ENCODE measurements around the gene DSP. TPM values are rescaled to one million over a fixed set of nuclear protein-coding genes. Genes with fewer than 3 reads are reported as not detected.
A peak's percentile ranks its signal among the peaks of the same experiment; 100 is the strongest.

Gene DSP
- total RNA-seq, 1 experiment from 2014 or later, result 227 TPM

DNA sequence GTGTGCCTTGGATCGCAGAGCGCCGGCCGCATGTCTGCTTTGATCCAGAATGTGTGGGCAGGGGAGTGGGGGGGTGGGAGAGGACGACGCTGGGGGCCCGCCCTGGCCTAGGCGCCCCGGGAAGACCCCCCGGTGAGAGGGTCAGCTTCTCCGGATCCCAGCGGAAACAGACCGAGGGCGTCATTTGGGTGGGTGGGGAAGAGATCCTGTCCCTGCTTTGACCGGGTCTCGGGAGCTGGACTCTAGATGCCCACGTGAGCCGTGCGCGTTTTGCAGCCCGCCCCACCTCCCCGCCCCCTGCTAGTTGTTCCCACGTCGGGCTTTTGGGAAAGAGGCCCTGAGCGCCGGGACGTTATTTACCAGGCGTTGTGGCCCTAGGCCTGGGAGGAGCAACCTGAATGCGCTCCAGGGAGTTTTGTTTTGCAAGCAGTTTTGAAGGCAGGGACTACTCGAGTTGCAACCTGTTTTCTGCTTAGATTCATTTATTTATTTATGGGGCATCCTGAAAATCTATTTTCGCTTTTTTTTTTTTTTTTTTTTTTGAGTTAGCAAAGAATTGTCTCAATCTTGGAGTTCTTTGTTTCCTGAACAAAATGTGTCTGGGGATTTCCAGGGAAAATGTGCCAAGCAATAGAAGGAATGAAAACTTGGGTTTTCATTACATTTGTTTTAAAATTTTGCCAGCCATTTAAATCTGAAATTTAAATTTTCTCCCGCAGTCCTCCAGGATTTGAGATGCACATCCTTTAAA lies 1.6 kb downstream of the DSP start:
- intact Hi-C loops (cut with micrococcal nuclease), result loop anchor here (1.0 to 5.0 kb wide), 6 partner anchors 18 to 231 kb away; partner anchors contain the start of gene SSR1
- BruUV-seq (replicated peaks), result no TSS peak
- no peaks in the 10 kb centered on the region for H3K9me3 Mint-ChIP-seq (ENCODE audit: unreplicated experiment)
- peaks cover 46% of the 10 kb centered on the region for H3K36me3 Mint-ChIP-seq (ENCODE audit: insufficient read depth, unreplicated experiment)
- ChIA-PET POLR2A (interaction anchor here (0.6 to 29.8 kb wide), 28 partner anchors 8 to 231 kb away, joined by 3 to 872 read pairs (median 5); partner anchors contain the start of genes CAGE1 and RIOK1), CTCF (interaction anchor here (1.3 kb wide), 1 partner anchor 37 kb away, joined by 6 read pairs; no protein-coding TSS in a partner anchor)
- H3K4me1 Mint-ChIP-seq (ENCODE audit: insufficient read depth, unreplicated experiment), result peaks cover 26% of the 10 kb centered on the region
- peak; percentile 96 for DNase-seq (ENCODE audit: unreplicated experiment)
- TF ChIP-seq, protein P1, sequence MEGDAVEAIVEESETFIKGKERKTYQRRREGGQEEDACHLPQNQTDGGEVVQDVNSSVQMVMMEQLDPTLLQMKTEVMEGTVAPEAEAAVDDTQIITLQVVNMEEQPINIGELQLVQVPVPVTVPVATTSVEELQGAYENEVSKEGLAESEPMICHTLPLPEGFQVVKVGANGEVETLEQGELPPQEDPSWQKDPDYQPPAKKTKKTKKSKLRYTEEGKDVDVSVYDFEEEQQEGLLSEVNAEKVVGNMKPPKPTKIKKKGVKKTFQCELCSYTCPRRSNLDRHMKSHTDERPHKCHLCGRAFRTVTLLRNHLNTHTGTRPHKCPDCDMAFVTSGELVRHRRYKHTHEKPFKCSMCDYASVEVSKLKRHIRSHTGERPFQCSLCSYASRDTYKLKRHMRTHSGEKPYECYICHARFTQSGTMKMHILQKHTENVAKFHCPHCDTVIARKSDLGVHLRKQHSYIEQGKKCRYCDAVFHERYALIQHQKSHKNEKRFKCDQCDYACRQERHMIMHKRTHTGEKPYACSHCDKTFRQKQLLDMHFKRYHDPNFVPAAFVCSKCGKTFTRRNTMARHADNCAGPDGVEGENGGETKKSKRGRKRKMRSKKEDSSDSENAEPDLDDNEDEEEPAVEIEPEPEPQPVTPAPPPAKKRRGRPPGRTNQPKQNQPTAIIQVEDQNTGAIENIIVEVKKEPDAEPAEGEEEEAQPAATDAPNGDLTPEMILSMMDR (IDR thresholded peaks at IDR 0.05; ENCODE audit: unreplicated experiment), result no peak
- no peaks in the 10 kb centered on the region for H3K27me3 Mint-ChIP-seq (ENCODE audit: insufficient read depth, unreplicated experiment)
- H3K27ac Mint-ChIP-seq (ENCODE audit: low read depth, unreplicated experiment), result peak overlapping the region; percentile 97
- H3K4me3 Mint-ChIP-seq (ENCODE audit: unreplicated experiment), result peak overlapping the region; percentile 98

DNA sequence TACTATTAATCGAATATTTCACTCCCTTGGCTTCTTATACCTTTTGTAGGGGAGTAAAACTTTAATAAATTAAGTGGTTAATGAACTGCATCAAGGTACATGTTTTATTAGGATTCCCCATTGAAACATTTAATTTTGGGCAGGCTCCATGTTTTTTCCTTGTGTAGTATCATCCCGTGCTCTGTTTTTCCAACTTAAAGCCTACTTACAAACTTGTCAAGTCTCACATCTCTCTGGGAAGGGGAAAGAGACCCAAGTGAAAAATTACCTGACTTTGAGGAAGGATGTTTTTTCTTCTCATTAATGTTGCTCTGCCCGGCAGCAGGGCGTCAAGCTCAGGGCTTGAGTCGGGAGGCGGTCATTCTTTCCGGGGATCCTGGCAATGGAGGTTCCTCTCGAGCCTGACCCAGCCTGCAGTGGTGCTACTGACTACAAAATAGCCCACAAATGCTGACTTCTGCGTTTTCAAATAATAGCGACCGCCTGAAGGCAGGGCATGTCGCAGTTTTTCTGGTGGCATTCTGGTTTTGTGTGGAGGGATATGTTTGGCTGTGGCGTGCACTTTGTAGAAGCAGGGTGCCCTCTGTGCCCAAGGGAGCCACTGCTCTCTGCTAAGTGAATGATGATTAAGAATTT lies 2.4 kb downstream of the DSP start:
- H3K27ac Mint-ChIP-seq (ENCODE audit: low read depth, unreplicated experiment), result peak overlapping the region; percentile 97
- H3K9me3 Mint-ChIP-seq (ENCODE audit: unreplicated experiment), result no peaks in the 10 kb centered on the region
- no peaks in the 10 kb centered on the region for H3K27me3 Mint-ChIP-seq (ENCODE audit: insufficient read depth, unreplicated experiment)
- DNase-seq (ENCODE audit: unreplicated experiment), result peak; percentile 45
- ChIA-PET CTCF (interaction anchor here (1.3 kb wide), 1 partner anchor 38 kb away, joined by 6 read pairs; no protein-coding TSS in a partner anchor), POLR2A (interaction anchor here (0.5 to 29.8 kb wide), 25 partner anchors 10 to 154 kb away, joined by 3 to 872 read pairs (median 5); partner anchors contain the start of genes CAGE1 and RIOK1)
- peak overlapping the region; percentile 98 for H3K4me3 Mint-ChIP-seq (ENCODE audit: unreplicated experiment)
- peaks cover 46% of the 10 kb centered on the region for H3K36me3 Mint-ChIP-seq (ENCODE audit: insufficient read depth, unreplicated experiment)
- intact Hi-C loops (cut with micrococcal nuclease), result loop anchor here (1.0 to 5.0 kb wide), 5 partner anchors 17 to 232 kb away; partner anchors contain the start of gene SSR1
- BruUV-seq (replicated peaks), result no TSS peak
- H3K4me1 Mint-ChIP-seq (ENCODE audit: insufficient read depth, unreplicated experiment), result peaks cover 33% of the 10 kb centered on the region
- TF ChIP-seq, protein P1 (IDR thresholded peaks at IDR 0.05; ENCODE audit: unreplicated experiment), result no peak

DNA sequence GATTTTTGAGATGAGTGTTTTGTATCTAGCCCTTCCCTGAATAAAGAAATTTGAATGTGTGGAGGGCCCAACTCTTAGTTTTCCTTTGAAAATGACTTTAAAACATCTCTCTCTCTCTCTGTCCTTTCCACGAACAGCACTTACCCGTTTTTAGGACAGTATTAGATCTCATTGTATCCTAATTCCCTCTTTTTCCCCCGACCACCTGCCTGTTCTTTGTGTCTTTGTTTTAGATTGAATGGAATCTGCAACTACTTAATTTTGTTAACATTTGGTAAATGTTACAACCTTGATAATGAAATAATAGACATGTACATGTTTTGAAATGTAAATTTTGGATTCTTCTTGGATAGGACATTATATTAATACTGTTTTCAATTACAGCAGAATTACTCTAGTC lies 3.1 kb downstream of the DSP start:
- CTCF ChIA-PET, result interaction anchor here (1.0 kb wide), 1 partner anchor 40 kb away, joined by 3 read pairs; no protein-coding TSS in a partner anchor
- intact Hi-C loops (cut with micrococcal nuclease), result loop anchor here (5.0 kb wide), 2 partner anchors 77 to 232 kb away; partner anchors contain the start of gene SSR1
- H3K4me1 Mint-ChIP-seq (ENCODE audit: insufficient read depth, unreplicated experiment), result peaks cover 39% of the 10 kb centered on the region
- no peaks in the 10 kb centered on the region for H3K27me3 Mint-ChIP-seq (ENCODE audit: insufficient read depth, unreplicated experiment)
- H3K4me3 Mint-ChIP-seq (ENCODE audit: unreplicated experiment), result peak overlapping the region; percentile 98
- no peak for DNase-seq (ENCODE audit: unreplicated experiment)
- peaks cover 46% of the 10 kb centered on the region for H3K36me3 Mint-ChIP-seq (ENCODE audit: insufficient read depth, unreplicated experiment)
- POLR2A ChIA-PET, result interaction anchor here (0.5 to 29.8 kb wide), 22 partner anchors 9 to 233 kb away, joined by 3 to 872 read pairs (median 6); partner anchors contain the start of genes CAGE1 and RIOK1
- BruUV-seq (replicated peaks), result no TSS peak
- TF ChIP-seq, protein P1 (IDR thresholded peaks at IDR 0.05; ENCODE audit: unreplicated experiment), result no peak
- H3K9me3 Mint-ChIP-seq (ENCODE audit: unreplicated experiment), result no peaks in the 10 kb centered on the region
- H3K27ac Mint-ChIP-seq (ENCODE audit: low read depth, unreplicated experiment), result peak overlapping the region; percentile 97
